ENCODE results near the gene OR4S2.

The OR4S2 gene, protein sequence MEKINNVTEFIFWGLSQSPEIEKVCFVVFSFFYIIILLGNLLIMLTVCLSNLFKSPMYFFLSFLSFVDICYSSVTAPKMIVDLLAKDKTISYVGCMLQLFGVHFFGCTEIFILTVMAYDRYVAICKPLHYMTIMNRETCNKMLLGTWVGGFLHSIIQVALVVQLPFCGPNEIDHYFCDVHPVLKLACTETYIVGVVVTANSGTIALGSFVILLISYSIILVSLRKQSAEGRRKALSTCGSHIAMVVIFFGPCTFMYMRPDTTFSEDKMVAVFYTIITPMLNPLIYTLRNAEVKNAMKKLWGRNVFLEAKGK

DNA sequence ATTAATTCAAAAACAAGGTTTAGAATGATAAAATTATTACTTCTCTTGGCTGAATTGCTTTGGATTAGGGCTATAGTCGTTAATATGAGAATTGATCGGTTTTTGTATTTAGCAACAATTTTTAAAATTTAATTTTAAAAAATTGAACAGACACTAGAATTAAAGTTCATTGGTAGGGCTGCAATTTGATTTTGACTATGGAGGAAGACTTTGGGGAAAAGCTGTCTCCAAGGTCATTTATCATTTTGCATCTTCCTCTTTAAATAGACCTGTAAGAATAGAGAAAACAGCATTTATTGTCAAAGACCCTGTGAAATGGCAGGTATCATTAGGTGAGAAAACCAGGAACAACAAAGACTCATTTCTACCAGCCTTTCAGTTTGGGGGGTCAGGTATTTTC, at the start of gene OR4S2:
Gene OR4S2, plus strand, starts transcription at position 301 of the 400 bp plus-strand sequence. CDS start 2,577 bp downstream, outside the sequence.
- in situ Hi-C loops (cut with MboI; ENCODE audit: low sequenced_read_pairs) = no loop called here

DNA sequence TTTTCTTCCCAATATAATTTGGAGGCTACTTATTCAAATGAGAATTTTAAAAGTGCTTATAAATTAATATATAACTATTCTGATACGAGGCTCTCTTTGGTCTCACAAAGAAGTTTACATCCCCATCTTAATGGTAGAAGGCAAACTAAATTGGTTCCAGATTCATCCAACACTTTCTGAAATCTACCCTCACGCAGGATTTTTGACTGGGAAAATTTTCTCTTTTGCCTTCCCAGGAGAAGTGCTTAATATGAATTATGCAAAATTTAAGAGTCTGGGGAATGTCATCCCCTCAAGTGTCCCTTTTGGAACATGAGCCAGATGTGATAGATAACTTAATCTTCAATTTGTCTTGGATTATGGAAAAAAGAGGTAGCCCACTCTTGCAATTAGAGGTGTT, 40.6 kb upstream of the OR4S2 start, which contains the start of gene OR4C11:
Gene OR4C11, minus strand, starts transcription at position 101 of the 400 bp plus-strand sequence. CDS start 3,272 bp downstream, outside the sequence.
- in situ Hi-C loops (cut with MboI; ENCODE audit: low sequenced_read_pairs) = no loop called here

DNA sequence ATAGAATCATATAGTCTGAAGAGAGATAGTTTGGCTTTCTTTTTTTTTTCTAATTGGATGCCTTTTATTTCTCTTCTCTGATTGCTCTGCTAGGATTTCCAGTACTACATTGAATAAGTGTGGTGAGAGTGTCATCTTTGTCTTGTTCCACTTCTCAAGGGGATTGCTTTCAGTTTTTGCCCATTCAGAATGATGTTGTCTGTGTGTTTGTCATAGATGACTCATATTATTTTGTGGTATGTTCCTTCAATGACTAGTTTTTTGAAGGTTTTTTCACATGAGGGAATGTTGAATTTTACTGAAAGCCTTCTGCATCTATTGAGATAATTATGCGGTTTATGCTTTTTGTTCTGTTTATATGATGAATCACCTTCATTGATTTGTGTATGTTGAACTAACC, 23.6 kb upstream of the OR4S2 start:
- in situ Hi-C loops (cut with MboI; ENCODE audit: low sequenced_read_pairs) = no loop called here

DNA sequence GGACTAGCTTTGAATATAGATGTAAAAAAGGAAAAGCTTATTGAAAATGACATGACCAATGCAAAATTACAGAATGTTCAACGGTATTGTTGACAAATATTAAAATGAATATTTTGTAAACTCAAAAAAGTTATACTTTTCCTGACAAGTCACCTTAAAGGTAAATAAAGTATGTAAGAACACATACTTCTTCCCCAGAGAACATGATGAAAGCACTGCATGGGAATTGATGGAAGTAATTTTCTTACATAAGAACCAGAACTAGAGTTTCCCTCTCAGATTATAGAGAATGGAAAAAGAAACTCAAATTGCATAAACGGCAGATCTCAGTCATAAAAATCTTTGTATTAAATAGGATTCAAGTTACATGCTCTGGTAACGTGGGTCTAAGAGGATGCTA, 13.3 kb upstream of the OR4S2 start, which contains the start of gene OR4P4:
Gene OR4P4, plus strand, starts transcription at position 301 of the 400 bp plus-strand sequence.
- in situ Hi-C loops (cut with MboI; ENCODE audit: low sequenced_read_pairs) = no loop called here

DNA sequence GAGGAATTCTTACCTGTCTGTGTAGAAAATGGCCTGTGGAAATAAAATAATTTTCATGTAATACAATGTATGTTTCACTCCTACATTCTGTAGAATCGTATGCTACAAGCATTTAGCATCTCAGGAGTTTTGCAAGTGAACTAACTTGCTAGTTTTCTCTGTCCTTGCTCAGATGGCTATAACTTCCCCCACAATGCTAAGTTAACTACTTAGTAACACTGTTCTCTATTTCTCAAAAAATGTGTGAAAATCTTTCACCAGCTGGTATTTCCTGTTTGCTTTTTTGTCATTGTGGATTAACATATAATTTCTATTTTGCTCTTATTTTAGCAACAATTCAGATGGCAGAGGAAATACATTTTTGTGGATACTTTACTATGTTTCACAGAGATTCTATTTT, 4.4 kb downstream of the OR4S2 start:
- in situ Hi-C loops (cut with MboI; ENCODE audit: low sequenced_read_pairs) = no loop called here

DNA sequence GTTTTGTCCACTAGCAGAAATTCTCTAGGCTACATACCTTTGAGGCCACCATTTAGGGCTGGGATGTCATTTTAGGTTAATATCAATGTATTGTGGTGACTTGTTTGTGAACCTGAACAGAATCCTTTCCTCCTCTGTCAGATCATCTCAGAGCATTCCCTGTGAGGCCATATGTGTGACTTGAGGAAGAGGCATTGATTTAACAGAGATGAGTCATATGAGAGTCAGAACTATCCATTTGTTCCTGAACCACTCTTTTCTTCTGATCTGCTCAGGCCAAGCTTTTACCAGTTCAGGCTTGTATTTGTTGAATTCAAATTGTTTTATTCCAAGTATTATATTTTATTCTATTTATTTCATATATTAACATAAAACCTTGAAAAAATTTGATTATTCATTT, 7.0 kb downstream of the OR4S2 start:
- in situ Hi-C loops (cut with MboI; ENCODE audit: low sequenced_read_pairs) = no loop called here

DNA sequence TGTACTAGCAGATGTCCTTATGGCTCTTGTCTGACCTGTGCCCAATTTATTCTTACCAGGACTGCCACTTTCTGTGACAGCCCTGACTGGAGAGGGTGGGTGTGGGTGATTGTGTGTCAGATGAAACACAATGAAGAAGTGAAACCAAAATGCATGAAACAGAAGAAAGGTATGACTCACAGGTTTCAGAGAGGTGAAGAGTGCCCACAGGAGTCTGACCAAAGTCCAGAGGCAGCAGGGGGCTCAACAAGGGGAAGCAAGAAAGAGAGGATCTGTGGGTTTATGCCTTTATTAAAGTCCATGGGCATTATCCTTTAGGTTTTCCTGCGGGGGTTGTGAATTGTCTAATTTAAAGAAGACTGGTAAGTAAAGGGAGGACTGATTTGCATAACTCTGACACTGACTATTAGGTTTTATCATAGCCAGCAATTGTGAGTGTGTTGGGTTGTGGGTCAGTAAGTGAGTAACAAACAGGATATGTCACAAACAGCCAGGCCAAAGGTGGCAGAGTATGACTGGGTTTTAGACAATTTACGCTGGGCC, 10.0 kb downstream of the OR4S2 start:
- in situ Hi-C loops (cut with MboI; ENCODE audit: low sequenced_read_pairs) = no loop called here

DNA sequence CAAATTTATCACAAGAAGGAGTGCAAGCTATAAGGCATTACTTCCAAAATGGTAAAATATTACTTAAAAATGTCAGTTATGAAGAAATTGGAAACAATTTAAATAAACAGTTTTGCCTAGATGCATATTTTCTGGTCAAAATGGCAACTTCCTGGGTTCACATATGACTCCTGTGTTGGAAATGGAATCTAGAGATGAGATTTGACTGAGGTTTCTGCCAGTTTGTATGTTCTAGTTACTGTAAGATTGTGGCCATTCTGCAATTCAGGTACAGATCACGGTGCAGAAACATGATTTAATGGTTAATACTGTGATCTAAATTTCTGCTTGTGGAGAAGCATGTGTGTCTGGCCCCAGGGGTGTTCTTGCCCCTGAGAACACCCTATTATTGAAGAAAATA, 10.5 kb downstream of the OR4S2 start:
- in situ Hi-C loops (cut with MboI; ENCODE audit: low sequenced_read_pairs) = no loop called here

DNA sequence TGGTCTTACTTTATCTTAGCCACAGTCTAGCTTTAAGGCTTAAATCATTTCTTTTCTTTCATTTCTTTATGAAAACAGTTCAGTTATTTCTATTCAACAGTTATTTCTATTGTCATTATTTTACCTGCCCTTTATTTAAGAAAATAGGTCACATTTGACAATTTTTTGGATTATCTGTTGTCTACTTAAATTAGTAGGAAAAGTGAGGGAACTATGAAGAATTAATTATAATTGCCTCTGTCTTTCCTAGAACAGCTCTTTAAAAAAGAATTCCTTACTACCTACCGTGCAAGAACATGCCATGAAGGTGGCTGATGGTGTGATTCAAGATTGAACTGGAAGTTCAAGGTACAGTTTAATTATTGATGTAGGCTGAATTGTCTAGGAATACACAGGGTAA, 13.8 kb downstream of the OR4S2 start, which contains the start of gene OR4C6:
Gene OR4C6, plus strand, starts transcription at position 301 of the 400 bp plus-strand sequence. CDS start 2,966 bp downstream, outside the sequence.
- in situ Hi-C loops (cut with MboI; ENCODE audit: low sequenced_read_pairs) = no loop called here

DNA sequence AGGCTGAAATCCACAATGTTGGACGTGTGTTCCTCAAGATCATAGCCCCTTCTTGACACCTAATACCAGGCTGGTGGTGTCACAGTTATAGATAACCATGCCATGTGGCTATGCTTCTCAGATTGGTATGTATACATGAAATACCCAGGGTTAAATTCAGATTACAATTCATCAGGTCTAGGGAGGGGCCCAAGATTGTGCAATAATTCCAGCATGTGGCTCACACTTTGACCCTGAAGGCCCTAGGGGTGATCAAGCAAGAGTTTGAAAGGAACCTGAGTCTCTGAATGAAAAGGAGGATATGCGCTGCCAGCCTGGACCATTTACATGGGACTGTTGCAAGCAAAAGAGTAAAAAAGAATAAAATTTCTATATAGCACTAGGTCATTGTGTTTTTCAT, 21.2 kb downstream of the OR4S2 start:
- in situ Hi-C loops (cut with MboI; ENCODE audit: low sequenced_read_pairs) = no loop called here

DNA sequence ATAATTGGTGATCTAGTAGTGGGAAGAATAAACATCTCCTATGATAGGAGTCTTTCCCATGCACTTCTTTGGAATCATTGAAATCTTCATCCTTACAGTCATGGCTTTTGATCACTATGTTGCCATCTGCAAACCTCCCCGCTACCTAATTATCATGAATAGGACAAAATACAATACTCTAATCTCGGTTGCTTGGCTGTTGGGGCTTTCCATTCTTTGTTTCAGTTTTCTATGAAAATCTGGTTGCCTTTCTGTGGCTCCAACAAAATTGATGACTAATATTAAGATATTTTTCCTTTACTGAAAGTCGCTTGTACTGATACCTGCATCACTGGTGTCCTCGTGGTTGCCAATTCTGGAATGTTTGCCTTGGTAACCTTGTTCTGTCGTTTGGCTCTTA, 25.7 kb downstream of the OR4S2 start:
- in situ Hi-C loops (cut with MboI; ENCODE audit: low sequenced_read_pairs) = no loop called here

DNA sequence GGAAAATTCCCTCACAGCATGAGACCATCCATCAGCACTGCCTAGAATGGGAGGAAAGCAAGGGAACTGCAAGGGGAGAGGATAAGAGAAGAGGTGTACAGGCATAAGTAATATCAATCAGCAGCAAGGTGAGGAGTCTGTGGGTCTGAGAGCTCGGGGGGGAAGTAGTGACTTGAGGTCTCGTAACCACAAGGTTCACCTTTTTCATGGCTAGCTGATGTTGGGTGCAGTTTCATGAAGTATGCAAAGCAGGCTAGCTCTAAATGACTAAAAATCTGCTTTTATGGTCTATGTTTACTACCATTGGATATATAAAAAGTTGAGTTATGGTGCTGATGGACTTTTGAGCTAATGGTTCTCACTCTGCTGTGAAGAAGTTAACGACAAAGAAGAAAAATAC, 49.7 kb downstream of the OR4S2 start:
- in situ Hi-C loops (cut with MboI; ENCODE audit: low sequenced_read_pairs) = no loop called here

DNA sequence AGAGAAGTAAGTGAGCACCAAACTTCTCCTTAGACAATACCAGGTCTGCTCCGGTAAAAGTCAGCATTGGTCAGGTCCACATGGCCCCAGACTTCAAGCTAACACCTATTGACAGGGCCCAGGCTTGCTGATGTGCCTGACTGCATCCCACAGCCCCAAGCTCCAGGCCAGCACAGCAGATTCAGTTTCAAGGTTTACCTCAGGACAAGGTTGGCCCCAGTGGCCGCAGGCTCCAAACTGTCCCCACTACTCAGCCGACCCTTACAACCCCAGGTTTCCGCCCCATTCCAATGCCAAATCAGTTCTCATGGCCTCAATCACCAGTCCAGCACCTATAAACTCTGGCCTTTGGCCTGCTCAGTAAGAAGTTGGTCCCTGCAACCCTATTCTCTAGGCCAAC, 53.3 kb downstream of the OR4S2 start:
- in situ Hi-C loops (cut with MboI; ENCODE audit: low sequenced_read_pairs) = no loop called here

All from HL-60/S4 treated with phorbol 12-myristate 13-acetate at 8.2 ng/mL for 4 days and 3 days (cell line).